Measurements from ENCODE around the gene COL8A1. TPM values are rescaled to one million over a fixed set of nuclear protein-coding genes. Genes with fewer than 3 reads are reported as not detected.

The COL8A1 gene
- total and polyA plus RNA-seq, 11 donors = 4.9 to 39.2 (median 21.1) TPM

DNA sequence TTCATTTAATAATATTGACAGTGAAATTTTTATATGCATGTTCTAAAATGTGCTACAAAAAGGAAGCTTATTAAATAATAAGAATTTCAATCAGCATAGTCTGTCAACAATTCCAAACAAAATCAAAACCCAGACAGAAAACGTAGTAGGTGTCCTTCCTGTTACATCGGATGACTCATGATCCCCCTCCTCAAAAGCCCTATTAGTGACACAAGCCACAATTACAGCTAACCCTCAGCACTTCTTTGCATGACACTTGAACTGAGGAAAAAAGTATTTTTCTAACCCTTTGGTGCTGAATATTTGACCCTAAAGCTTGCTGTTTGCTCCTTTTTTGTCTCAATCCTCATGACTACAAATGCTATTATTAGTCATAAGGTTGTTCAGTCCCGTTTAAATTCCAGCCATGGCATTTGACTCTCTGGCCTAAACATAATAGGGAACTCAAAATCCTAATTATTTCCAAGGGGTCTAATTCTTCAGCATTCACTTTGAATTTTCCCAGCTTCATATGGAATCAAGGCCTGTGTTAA, 78.1 kb downstream of the COL8A1 start:
- 44 to 52% (median 47%) methylated on average over 3 of the region's 3 CpGs for WGBS, 4 donors
- Histone ChIP-seq H3K9me3 (no peaks in the 10 kb centered on the region), H3K36me3 (no peaks in the 10 kb centered on the region), H3K4me3 (no peak overlapping the region), H3K27ac (no peak overlapping the region), H3K27me3 (no peaks in the 10 kb centered on the region), H3K4me1 (peaks cover 0 to 7% (median 0%) of the 10 kb centered on the region in 12 donors)
- no peak for TF ChIP-seq POLR2A (IDR thresholded peaks at IDR 0.05)
- TF ChIP-seq CTCF (IDR thresholded peaks at IDR 0.05) = no peak
- intact Hi-C loops (cut with DNase I) = no loop called here
- DNase-seq (no peak), ATAC-seq (no peak)

- 36 to 44% (median 39%) methylated on average over 8 of the region's 8 CpGs for WGBS, 4 donors
- Histone ChIP-seq H3K4me3 (no peak overlapping the region), H3K27me3 (no peaks in the 10 kb centered on the region), H3K9me3 (peaks cover 0 to 4% (median 0%) of the 10 kb centered on the region in 12 donors), H3K36me3 (no peaks in the 10 kb centered on the region), H3K27ac (no peak overlapping the region), H3K4me1 (peaks cover 0 to 7% (median 0%) of the 10 kb centered on the region in 12 donors)
- ATAC-seq = peak in 1 of 4 donors; percentile 27
- DNase-seq = no peak
- TF ChIP-seq POLR2A (IDR thresholded peaks at IDR 0.05) (no peak), CTCF (IDR thresholded peaks at IDR 0.05) (no peak)
- intact Hi-C loops (cut with DNase I) = no loop called here
These were observed 82.7 kb downstream of the COL8A1 start for GRCh38 chr3:99720985-99721632.

DNA sequence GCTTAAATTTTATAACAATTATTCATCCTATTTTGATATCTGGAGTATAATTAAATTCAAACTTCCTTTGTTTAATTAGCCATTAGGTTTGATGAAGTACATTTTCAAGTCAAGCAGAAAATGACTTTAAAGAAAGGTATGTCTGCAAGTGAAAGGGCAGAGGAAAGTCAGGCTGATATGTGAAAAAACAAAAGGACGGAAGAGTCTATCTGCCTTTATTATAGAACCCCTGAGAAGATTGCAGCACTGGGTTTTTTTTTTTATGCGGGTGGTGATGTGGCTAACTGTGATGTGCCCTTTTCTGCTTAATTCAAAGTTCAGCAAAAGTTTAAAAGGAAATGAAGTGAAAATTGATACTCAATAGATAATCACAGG, 83.2 kb downstream of the COL8A1 start:
- no peak for ATAC-seq
- Histone ChIP-seq H3K9me3 (peaks cover 0 to 4% (median 0%) of the 10 kb centered on the region in 12 donors), H3K4me1 (peaks cover 0 to 6% (median 0%) of the 10 kb centered on the region in 12 donors), H3K27me3 (no peaks in the 10 kb centered on the region), H3K27ac (no peak overlapping the region), H3K4me3 (no peak overlapping the region), H3K36me3 (no peaks in the 10 kb centered on the region)
- 60 to 64% (median 61%) methylated on average over 2 of the region's 2 CpGs for WGBS, 4 donors
- DNase-seq = no peak
- intact Hi-C loops (cut with DNase I) = no loop called here
- TF ChIP-seq POLR2A (IDR thresholded peaks at IDR 0.05) (no peak), CTCF (IDR thresholded peaks at IDR 0.05) (no peak)

DNA sequence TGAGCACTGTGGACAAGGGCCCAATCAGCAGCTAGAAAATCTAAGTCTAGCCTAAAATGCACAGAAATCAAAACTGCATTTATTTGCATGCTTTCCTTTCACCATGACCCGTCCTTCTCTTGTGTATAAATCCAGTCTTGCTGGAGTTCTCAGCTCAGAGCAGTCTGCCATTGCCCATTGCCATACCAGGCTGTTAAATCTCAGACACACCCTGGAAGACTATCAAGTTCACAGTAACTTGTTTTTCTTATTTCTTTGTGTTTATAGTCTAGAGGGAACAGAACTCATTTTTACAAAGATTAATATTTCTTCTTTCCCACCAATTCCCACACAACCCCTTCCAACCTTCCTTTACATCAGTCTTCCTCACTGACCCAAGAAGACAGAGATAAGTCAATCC, 85.9 kb downstream of the COL8A1 start:
- intact Hi-C loops (cut with DNase I) = no loop called here
- Histone ChIP-seq H3K27ac (no peak overlapping the region), H3K4me1 (peaks cover 0 to 4% (median 0%) of the 10 kb centered on the region in 12 donors), H3K9me3 (peaks cover 0 to 4% (median 0%) of the 10 kb centered on the region in 12 donors), H3K27me3 (no peaks in the 10 kb centered on the region), H3K4me3 (no peak overlapping the region), H3K36me3 (no peaks in the 10 kb centered on the region)
- TF ChIP-seq CTCF (IDR thresholded peaks at IDR 0.05) (no peak), POLR2A (IDR thresholded peaks at IDR 0.05) (no peak)
- no peak for ATAC-seq
- no peak for DNase-seq
- 43 to 56% (median 50%) methylated on average over 1 of the region's 1 CpG for WGBS, 4 donors
